Right renal pelvis (tissue), 4 donors: ENCODE results near the gene PHACTR4. TPM values are rescaled to one million over a fixed set of nuclear protein-coding genes. Genes with fewer than 3 reads are reported as not detected.
"Not testable (repeated sequence)": the region's sequence is repeated elsewhere in the genome, so short reads cannot be mapped to it uniquely, and the experiment has no call there.

ENCODE experiments used
- DNase-seq, 4 donors: peaks; one replicate each; pipeline ENCODE4 v3.0.0-alpha.2; 2013; ENCODE audit warnings: low read depth in 4 of 4, low spot score in 3 of 4, missing footprints in 1 of 4
- polyA plus RNA-seq, 4 donors: library from polyadenylated mRNA; unstranded; fragments of 120-200 nt; gene quantifications; one replicate each; pipeline ENCODE4 v1.2.1, GENCODE V29; 2013; ENCODE audit not compliant: insufficient read length in 4 of 4

The PHACTR4 gene
- polyA plus RNA-seq, 4 donors, result 70.8 to 99.2 (median 87.8) TPM

DNA sequence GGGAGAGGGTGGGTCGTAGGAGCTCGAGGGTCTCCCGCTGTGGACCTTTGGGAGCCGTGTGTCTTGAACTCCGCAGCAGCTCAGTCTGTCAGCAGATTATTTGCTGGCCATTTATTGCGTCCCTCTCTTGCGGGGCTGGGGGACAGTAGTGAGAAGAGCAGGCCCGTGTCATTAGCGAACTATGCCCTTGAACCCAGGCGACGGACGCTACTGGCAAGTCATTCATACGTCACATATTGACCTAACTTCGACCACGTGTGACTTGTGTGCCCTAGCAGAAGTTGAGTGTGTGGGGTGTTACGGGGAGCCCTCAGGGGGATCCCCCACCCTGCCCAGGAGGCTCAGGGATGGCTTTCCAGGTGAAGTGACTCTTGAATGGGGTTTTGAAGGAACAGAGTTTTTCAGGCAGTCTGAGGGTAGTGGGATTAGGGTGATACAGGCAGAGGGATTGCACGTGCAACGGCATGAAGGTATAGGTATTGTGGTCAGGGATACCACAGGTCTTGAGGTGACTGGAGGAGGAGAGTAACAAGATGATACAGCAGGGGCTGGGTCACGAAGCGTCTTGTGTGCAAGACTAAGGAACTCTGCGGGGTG is 149.3 kb downstream of the PHACTR4 start:
- DNase-seq, result no peak

GRCh38 chr1:28519946-28520725 is 150.6 kb downstream of the PHACTR4 start:
- DNase-seq, result no peak

- not testable (repeated sequence) for DNase-seq
These were observed 151.3 kb downstream of the PHACTR4 start for GRCh38 chr1:28520796-28521195.

DNA sequence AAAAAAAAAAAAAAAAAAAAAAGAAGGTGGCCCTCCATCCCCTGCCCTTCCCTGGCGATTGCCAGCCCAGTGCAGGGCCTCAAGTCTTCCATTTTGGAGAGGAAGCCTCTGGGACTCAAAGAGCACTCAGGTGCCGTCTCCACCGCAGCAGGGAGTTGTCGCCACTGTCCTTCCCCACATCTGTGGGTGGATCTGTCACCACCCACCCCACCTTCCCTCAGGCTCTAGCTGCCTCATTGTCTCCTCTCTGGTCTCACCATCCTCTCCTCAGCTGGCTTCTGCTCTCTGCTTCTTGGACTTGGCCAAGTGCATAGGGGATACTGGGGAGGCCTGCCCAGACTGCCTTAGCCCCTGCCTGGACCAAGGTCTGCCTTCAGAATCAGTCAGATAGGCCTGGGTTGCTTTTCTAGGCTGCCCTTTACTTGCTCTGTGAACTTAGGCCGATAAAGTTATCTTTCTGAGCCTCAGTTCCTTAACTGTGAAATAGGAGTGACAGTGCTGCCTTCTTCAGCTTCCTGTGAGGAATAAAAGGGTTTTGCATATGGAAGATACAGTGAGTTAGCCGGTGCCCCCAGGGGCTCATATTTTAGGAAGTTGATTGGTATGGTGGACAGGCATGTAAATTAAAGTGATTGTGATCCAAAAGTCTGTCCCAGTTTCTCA is 152.1 kb downstream of the PHACTR4 start:
- DNase-seq, result no peak

DNA sequence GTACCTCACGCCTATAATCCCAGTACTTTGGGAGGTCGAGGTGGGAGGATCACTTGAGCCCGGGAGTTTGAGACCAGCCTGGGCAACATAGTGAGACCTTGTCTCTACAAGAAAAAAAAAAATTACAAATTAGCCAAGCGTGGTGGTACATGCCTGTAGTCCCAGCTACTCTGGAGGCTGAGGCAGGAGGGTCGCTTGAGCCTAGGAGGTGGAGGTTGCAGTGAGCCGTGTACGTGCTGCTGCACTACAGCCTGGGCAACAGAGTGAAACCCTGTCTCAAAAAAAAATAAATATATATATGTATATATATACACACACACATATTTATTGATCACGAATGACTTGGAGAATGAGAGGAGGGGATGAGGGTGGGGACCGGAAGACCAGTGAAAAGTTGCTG is 153.0 kb downstream of the PHACTR4 start:
- not testable (repeated sequence) for DNase-seq

DNA sequence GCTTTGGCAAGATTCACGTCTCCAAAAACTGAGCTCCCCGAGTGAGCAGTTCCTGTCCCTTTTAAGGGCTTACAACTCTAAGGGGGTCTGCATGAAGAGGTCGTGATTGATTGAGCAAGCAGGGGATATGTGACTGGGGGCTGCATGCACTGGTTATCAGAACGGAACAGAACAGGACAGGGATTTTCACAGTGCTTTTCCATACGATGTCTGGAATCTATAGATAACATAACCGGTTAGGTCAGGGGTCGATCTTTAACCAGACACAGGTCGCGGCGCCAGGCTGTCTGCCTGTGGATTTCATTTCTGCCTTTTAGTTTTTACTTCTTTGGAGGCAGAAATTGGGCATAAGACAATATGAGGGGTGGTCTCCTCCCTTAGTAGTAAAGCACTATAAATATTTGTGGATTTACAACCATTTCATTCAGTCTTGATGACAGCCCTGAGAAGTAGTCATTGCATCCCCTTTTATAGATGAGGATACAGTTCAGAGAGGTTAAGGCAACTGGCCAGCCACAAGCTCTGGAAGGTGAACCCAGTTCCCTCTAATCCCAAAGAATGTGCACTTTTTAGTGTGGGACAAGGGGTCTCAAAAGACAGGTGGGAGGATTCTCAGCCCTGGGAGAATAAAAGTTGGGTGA is 155.6 kb downstream of the PHACTR4 start:
- not testable (repeated sequence) for DNase-seq

GRCh38 chr1:28526886-28527285 is 157.3 kb downstream of the PHACTR4 start:
- no peak for DNase-seq

- no peak for DNase-seq
These were observed 160.9 kb downstream of the PHACTR4 start for GRCh38 chr1:28530456-28530855.

GRCh38 chr1:28534671-28535070 is 165.1 kb downstream of the PHACTR4 start:
- DNase-seq, result no peak

DNA sequence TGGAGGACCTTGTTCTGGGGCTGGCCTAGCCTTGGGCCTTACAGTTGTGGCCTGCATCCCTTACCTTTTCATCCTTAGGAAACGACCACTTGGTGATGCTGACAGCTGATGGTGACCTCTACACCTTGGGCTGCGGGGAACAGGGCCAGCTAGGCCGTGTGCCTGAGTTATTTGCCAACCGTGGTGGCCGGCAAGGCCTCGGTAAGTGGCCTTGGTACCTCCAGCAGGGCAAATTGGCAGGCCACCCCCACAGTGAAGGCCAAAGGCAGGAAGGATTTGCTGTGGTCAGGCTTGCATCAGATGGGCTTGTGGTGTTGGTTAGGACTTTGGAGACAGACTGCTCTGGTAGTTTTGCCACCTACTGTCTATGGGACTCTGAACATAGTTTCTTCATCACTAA is 165.6 kb downstream of the PHACTR4 start:
- DNase-seq, result no peak

GRCh38 chr1:28537457-28538199 is 168.1 kb downstream of the PHACTR4 start:
- DNase-seq, result no peak

DNA sequence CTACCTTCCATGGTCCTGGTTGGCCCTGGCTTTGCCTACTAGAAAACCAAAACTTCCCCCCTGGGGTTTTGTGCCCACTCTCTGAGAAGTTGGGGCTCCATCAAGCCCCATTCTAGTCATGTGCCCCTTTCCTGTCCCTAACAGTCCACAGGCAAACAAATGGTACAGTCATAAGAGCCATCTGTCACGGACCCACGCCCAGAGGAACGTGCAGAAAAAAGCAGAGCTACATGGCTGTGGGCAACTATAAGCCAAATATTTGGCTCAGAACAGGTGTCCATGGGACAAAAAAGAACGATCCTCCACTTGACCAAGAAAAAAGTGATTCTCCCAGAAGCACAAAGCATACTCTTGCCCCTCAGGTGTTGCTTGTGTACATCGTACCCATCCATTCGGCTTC is 168.7 kb downstream of the PHACTR4 start:
- DNase-seq, result no peak

DNA sequence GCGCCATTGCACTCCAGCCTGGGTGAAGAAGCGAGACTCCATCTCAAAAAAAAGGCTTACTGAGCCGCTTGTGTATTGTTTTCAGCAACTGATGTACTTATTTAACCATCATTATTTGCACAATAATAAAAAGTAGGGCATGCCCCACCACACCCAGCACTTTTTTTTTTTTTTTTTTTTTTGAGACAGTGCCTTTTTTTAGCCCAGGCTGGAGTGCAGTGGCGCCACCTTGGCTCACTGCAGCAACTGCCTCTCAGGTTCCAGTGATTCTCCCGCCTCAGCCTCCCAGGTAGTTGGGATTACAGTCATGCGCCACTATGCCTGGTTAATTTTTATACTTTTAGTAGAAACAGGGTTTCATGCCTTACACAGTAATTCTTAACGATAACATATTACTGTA is 171.1 kb downstream of the PHACTR4 start:
- no peak for DNase-seq

- DNase-seq, result not testable (repeated sequence)
These were observed 172.0 kb downstream of the PHACTR4 start for GRCh38 chr1:28541414-28542015.

DNA sequence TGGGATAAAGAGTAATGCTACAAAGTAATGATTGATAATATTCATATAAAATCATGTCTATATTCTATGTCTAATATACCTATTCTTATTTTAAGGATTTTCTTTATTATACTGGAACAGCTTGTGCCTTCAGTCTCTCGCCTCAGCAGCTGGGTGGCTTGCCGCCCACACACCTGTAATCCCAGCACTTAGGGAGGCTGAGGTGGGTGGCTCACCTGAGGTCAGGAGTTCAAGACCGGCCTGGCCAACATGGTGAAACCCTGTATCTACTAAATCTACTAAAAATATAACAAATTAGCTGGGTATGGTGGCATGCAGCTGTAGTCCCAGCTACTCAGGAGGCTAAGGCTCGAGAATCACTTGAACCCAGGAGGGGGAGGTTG is 175.7 kb downstream of the PHACTR4 start:
- DNase-seq, result no peak

DNA sequence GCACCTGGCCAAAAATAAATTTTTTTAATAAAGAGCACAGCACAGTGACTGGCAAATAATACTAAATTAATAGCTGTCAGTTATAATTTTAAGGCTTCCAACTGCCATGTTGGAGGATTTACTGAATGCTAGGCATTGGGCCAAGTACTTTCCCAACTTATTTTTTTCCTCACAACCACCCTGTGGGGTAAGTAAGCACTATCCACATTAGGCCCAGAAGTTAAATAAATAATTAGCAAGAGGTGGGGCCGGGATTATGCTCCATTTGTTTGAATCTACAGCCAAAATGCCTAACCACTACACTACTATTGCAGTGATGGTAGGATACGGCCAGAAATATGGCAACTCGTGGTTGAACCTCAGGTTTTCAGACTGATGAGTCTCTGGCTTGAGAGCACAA is 178.8 kb downstream of the PHACTR4 start:
- DNase-seq, result no peak
